Left renal cortex interstitium (tissue), 4 donors: ENCODE data around the gene EXD2. TPM values are rescaled to one million over a fixed set of nuclear protein-coding genes. Genes with fewer than 3 reads are reported as not detected.

Experiments
- DNase-seq, 4 donors: peaks; one replicate each; pipeline ENCODE4 v3.0.0-alpha.2; 2013; ENCODE audit warnings: low read depth in 4 of 4, low spot score in 2 of 4, missing footprints in 1 of 4
- polyA plus RNA-seq, 4 donors: library from polyadenylated mRNA; unstranded; fragments of 120-200 nt; gene quantifications; one replicate each; pipeline ENCODE4 v1.2.1, GENCODE V29; 2013; ENCODE audit not compliant: insufficient read length in 4 of 4

EXD2 gene
- polyA plus RNA-seq, 4 donors, result 18.9 to 36.4 (median 33.4) TPM

DNA sequence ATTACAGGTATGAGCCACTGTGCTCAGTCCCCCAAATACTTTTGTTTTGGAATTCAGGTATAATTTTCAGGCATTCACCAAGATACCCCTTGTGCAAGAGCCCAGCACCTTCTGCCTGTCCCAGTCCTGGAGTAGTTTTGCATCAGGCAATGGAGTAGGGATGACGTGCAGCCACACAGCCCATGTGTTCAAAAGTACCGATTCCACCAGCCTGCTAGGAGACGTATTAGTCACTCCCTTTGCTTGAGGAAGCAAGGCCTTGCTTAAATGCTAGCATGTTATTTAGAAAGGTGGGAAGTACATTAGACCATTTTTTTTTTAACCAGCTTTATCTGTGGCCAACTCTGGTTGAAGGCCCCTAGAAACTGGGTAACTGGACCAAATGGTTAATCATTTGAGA lies 53.6 kb downstream of the EXD2 start:
- no peak for DNase-seq

DNA sequence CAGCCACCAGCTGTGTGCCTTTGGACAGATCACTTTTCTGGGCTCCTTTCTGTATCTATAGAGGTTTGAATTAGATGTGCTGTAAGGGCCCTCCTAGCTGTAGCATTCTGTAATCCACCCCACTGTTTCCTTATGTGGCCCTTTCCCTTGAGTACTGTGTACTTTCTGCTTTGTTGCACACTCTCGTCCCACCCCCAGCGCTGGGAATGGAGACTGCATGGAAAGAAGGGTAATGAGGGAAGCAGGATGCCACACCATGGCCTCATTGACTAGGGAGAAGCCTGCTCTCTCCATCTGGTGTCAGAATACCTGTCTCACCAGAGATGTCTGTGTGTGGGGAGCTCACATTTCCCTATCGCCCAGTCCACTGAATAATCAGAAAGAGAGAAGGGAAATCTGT lies 55.0 kb downstream of the EXD2 start:
- no peak for DNase-seq

DNA sequence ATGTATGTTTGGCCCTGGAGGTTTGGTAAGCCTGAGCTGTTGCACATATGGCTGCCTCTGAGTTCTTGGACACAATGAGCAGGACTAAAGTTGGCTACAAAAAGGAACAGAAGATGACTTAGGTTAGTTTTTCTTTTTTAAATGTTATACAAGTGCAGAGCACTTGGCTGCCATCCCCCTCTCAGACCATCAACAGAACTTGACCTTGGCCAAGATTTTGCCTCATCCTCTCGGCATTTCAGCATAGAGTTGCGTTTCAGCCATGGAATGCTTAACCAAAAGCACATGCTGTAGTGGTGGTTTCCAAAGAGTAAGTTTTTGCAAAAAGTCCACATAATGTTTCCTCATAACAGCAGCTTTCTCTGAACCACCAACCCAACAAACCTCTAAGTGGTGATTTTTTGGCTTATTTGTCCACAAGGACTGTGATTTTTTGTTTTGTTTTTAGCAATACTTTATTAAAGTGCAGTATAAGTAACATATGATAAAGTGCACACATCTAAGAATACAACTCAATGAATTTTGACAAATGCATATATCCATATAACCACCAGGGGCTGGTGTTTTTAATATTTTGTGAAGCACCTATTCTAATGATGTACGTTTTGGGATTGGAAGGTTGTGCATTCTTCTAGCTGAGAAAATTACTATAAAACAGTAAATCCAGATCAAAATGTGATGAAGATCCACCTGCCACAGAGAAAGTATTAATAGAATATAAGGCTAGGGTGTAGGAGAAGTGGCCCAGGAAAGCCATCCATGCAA lies 56.6 kb downstream of the EXD2 start:
- no peak for DNase-seq

DNA sequence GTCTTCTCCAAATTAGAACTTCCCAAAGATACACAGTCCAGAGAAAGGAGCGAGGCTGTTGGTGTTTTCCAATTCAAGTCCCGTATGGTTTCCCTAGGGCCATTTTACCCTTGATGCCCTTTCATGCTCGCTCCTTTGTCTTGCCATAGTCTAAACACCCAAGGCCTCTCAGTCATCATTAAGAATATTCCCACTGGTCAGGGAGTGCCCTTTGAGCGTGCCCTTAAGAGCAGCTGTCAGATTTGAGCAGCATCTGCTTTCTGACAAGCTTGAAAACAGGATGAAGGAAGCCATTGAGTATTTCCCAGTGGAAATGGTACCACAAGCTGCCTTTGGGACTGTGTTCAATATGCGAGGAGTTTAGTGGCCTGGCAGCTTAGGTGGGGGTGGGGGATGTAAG lies 58.3 kb downstream of the EXD2 start:
- no peak for DNase-seq

DNA sequence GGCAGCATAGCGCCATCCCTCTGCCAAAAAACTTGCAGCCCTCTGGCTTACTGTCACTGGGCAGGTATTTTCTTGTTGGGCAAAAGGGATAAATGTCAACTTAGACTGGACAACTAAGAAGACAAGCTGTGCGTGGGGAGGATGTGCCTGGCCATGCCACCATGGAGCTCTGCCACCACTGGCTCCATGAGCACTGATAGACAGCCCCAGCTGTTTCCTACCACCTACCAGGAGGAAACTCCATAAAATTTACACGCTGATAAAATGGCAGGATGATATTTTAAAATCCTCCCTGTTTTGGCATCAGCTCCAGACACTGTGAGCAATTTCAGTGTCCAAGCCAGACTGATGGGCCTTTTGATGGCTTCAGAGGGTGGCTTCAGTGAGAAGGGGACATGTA lies 61.6 kb downstream of the EXD2 start:
- DNase-seq, result no peak

DNA sequence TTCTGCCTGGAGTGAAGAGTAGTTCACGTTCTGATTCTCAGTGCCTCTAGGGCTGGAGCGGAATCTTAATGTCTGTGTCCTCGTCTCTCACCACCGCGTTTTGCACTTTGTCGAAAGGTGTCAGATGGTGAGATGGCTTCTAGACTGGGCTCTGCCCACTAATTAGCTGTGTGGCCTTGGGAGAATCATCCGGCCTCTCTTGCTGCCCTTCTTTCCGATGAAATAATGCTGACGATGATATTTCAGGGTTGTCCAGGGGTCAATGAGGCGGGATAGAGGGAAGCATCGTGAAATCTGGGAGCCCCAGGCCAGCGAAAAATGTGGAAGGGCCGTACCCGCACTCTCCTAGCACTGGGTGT lies 67.8 kb downstream of the EXD2 start:
- DNase-seq, result no peak

DNA sequence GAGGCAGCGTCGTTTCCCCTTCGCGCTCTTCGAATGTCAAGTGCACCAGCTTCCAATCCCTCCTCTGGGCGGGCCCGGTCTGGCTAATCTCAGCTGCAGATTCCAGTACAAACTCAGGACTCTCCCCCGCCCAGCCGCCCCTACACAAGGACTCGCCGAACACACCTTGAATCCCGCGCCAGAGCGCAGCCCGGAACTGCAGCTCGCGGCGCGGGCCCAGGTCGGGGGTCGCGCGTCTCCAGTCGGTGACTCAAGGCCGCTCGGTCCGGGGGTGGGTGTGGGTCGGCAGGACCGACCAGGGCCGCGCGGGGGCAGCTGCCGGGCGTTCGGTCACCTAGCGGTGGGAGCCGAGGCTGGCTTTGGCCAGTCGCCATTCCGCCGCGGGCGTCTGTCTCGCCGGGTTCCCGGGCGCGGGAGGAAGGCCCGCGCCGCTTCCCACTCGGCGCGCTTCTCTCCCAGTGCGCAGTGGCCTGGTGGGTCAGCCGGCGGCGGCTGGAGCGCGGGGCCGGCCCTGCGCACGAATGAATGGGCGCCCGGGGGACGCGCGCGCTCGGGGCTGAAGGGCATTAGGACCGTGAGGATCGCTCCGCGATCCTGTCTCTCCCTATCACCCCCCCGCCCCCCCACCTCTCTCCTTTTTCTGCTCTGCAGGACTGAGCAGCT lies 68.4 kb downstream of the EXD2 start, which contains the start of gene GALNT16:
TSS of gene GALNT16 (plus strand) at position 632 of the 663 bp plus-strand sequence. CDS start 133 bp downstream, outside the sequence.
- peak in 2 of 4 donors; percentile 13 to 28 for DNase-seq

DNA sequence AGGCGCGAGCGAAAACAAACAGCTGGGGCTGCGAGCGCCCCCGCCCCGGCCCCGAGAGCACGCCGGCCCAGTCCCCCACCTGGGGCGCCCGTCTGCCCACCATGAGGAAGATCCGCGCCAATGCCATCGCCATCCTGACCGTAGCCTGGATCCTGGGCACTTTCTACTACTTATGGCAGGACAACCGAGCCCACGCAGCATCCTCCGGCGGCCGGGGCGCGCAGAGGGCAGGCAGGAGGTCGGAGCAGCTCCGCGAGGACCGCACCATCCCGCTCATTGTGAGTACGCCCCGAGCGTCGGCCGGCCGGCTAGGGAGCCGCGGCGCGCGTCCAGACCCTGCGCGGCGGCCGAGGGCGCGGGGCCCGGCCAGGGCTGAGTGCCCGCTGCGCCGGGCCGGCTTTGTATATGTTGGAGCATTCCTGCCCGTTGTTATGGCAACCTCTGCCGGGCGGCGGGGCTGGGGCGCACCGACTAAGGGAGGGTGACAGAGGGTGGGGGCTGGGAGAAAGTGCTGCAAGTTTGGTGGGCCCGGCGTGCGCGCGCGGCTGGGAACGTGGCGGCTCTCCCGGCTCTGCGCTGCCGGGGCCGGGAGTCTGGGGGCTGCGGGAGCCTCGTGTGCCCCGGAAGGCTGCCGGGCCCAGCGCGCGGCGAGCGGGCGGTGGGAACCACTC lies 69.0 kb downstream of the EXD2 start:
- DNase-seq, result peak in 2 of 4 donors; percentile 15 to 26

DNA sequence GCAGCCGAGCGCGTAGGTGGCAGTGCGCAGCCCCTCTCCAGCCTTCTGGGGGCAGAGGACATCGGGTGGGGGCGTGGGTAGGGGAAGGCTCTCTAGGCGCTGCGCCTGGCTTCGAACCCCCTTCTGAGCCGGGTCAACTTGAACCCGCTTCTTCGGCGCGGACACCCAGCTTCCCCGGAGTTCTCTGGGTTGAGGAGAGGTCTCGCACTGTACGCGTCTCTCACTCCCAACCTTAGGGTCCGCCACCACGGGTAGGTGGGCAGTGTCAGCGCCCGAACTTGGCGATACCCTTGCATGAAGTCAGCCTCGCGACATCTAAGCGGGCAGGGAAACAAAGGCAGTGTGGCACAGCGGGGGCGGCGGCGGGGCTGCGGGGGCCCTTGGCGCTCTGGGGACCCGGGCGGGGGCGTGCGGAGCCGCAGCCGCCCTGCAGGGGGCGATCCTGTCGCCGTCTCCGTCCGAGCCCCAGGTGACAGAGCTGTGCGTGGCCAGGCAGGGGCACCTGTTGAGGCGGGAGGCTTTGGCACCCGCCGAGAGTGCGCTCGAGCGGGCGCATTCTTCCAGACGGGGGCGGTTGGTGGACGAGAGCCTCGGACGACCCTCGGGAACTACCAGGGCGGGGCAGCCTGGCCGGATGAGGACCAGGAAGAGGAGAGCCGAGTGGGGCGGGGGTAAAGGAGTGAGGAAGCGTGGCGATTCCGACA lies 69.7 kb downstream of the EXD2 start:
- peak in 2 of 4 donors; percentile 9 to 13 for DNase-seq

DNA sequence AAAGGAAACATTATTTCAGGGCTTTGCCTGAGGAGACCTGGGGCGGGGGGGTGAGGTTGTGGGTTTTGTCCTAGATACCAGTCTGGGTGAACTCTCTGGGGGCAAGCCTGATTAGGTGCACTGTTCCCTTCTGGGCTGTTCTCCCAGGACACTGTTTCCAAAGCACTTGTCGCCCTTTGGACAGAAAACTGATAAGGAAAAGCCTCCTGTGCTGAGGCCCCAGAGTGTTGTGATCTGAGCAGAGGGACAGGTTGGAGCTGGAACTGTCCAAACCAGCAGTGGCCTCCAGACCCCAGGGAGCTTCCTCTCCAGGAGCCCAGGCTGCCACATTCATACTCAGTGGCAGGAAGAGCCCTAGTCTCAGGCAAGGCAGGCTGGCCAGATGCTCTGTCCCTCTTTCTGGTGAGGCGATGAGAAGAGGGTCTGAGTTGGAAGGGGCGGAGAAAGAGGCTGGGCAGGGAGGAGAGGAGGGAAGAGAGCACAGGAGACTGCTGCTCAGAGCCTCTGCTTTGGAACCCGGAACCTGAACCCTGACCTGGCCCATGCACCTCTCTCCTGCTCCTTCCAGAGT lies 70.5 kb downstream of the EXD2 start:
- DNase-seq, result no peak

DNA sequence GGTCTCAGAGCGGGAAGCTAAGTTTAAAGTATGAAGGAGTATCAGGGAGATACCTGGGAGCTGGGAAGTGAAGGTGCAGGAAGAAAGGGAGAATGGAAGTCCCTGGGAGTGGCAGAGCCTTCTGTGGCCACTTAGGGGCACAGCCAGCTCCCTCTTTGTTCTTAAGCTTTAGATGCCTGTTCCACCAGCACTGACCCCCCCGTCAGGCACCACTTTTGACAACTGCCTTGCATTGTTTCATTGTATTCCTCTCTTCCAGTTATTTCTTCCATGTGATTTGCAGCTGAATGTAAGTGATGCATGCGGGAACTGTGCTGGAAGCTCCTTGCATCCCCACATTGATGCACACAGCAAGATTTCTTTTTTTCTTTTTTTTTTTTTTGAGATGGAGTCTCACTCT lies 71.2 kb downstream of the EXD2 start:
- no peak for DNase-seq

DNA sequence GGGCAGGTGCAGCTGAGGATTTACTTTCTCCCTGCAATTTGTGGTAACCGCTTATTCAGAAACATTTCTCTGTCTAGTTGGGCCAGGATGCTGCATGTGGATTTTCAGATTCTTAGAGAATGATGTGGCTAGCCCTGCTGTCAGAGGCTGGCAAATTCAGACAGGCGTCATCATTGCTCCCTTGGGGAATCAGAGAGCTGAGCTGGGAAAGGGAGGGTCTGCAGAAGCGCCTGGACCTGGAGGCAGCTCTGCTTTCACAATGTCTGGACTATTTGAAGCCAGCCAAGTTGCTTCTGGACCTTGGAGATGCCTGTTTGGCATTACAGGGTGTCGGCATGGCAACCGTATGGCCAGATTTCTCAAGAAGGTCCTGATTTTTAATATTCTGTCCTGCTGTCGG lies 72.1 kb downstream of the EXD2 start:
- DNase-seq, result no peak

DNA sequence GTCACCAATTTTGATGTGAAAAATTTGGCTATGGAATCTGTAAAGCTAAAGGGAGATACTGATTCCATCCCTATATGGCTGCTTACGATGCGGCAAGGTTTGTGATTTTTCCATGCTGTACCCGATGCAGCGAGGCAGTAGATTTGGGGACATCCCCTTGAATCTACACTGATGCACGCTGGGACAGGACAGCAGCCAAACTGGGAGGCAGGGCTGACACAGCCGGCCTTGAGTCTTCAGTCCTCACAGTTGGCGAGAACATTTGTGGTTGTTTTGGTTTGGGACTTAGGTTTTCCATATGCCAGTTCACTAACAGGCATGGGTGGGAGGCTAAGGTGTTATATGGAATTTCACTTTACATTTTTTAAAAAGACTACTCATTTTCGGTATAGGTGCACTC lies 72.5 kb downstream of the EXD2 start:
- DNase-seq, result no peak

DNA sequence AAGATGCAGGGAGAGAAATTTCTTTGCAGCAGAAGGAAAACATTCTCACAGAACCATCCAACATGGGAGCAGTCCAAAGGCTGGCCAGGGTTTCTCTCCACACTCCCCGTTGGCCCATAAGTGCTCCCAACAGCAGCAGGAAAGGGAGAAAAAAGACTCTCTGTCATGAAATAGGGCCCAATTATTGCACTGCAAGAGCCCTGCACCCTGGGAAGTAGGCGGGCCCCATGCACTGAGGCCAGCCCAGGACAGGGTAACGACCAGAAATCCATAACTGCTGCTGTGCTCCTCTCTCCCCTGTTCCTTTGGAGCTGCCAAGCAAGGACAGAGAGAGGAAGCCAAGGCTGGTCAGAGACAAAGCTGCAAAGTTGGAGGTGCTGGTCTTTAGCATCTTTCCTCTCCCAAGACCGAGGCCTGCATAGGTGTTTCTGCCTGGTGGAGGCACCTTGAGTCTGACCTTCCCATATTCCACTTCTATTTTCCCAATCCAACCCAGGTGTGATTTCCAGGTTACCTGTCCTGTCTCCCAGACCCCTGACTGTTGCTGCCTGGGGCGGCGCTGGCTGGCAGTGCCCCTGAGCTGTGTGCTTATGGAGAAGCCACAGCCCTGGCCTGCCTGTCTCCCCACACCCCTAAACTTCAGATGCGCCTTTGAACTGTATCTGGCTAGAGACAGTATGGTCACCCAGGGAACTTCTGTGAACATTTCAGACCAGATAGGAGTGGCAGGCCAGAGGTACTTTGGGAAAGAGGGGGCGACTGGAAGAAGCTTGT lies 75.5 kb downstream of the EXD2 start:
- DNase-seq, result no peak

DNA sequence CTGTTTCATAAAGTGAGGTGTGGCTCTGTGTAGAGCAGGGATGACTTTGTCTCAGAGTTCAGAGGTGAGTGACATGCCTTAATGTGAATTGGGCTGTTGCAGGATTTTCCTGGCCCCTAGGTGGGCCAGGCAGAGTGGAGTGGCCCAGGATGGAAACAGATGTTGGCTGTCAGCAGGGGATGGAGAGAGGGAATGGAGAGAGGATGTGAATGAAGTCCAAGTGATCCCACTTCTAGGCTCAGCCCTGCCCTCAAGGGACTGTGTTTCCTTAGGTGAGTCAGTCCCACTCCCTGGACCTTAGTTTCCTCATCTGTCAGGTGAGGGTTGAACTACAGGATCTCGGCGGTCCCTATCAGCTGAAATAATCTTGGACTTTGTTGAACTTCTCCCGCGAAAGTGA lies 76.2 kb downstream of the EXD2 start:
- DNase-seq, result no peak

DNA sequence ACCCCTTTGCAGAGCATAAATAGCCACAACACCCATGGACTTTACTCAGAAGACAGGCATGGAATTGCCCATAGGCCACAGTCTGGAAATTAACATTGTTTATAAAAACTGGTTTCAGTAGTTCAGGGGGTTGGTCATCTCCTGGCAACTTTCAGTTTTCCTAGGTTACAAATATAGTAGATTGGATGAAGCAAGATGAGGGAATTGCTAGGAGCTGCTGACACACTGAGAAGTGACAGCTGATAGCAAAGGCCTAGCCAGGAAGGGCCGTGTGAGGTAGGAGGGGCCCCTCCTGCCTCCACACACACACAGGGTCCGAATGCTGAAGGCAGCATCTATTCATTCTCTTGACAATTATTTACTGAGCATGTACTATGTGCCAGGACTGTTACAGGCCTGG lies 76.9 kb downstream of the EXD2 start:
- no peak for DNase-seq

DNA sequence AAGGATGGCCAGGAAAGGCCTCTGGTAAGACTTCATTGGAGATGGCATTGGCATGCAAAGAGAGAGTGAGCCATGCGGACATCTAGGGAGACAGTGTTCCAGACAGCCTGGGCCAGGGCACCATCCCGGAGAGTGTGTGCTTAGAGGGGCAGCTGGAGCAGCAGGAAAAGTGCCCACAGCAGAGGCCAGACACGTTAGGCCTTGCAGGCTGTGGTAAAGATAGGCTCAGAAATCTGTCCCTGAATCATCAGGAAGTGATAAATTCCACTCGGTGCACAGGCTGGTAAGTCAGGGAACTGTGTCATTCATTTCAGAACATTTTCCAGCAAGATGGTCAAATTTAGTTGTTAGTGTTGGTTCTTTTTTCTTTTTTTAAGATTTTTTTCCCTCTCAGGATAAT lies 77.5 kb downstream of the EXD2 start:
- no peak for DNase-seq

DNA sequence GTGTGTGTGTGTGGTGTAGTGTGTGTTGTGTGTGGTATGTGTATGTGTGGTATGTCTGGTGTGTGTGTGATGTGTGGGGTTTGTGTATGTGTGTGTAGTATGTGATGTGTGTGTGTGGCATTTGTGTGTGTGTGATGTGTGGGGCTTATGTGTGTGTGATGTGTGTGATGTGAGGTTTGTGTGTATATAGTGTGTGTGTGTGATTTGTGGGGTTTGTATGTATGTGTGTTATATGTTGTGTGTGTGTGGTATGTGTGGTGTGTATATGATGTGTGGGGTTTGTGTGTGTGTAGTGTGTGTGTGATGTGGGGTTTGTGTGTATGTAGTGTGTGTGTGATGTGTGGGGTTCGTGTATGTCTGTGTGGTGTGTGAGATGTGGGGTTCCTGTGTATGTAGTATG lies 78.1 kb downstream of the EXD2 start:
- no peak for DNase-seq

DNA sequence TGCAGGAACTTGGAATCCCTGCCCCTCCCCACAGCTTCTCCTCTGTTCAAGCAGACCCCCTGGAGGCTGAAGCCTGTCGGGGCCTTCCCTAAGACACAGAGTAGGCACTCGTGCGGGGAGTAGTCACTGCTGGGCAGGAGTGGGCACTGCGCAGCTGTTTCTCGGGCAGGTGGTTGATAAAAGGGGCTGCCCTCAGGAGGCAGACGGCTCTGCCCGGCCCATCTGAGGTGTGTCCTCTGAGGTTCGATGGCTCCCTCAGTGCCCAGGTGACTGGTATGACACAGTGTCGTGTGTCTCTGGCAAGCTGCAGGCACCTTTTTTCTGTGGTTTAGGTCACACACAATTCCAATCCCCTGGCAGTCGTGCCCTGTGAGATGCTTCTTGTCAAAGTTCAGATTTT lies 78.8 kb downstream of the EXD2 start:
- no peak for DNase-seq
